ENCODE measurements around the gene AMZ1.

Gene AMZ1

DNA sequence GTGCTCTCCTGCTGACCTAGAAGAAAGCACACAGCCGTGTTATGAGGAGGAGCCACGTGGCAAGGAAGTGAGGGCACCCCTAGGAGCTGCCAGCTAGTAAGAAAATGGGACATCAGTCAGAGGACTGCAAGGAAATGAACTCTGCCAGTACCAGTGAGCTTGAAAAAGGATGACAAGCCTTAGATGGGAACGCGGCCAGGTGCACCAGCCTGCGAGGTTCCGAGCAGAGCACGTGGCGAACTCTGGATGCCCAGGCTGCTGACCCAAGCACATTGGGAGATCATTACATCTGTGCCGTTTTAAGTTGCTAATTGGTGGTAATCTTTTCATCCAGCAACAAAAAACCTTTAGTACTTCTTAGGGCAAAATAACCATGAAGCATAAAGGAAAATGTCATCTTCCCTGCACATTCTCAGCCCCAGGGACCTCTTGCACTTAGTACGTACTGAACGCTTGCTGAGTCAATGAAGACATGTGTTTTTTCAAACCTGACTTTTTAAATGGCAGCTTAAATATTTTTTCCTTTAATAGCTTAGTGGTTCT is 69.4 kb downstream of the AMZ1 start:
- no peak for DNase-seq

DNA sequence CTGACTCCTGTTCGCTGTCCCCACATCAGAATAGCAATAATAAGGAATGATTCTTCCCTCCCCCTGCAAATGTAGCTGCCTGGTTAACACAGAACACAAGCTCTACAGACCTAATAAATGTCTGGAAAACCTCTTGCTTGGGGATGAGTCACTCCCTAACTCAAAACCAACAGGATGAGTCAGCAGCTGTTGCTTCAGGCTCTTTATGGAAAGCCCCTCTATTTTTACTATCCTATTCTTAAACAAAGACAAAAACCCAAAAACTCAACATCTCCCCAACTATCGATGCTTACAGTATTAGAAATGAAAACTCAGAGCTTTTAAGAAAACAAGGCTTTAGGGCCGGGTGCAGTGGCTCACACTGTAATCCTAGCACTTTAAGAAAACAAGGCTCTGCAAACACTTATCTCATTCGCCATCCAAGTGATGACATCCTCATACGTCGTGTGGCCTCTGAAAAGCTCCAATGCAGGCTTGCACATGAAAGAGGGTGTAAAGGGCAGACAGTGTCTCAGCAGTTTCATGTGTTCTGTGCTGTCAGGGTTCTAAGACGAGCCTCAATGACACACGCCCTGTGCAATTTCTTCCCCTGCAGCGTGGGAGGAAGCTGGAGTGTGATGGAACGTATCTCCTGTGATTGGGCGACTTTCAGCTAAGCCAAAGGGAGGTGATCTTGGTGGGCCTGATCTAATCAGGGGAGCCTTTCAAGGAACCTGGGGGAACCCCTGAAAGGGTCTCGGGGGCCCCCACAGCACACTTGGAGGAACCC is 70.1 kb downstream of the AMZ1 start:
- DNase-seq = peak; percentile 71

DNA sequence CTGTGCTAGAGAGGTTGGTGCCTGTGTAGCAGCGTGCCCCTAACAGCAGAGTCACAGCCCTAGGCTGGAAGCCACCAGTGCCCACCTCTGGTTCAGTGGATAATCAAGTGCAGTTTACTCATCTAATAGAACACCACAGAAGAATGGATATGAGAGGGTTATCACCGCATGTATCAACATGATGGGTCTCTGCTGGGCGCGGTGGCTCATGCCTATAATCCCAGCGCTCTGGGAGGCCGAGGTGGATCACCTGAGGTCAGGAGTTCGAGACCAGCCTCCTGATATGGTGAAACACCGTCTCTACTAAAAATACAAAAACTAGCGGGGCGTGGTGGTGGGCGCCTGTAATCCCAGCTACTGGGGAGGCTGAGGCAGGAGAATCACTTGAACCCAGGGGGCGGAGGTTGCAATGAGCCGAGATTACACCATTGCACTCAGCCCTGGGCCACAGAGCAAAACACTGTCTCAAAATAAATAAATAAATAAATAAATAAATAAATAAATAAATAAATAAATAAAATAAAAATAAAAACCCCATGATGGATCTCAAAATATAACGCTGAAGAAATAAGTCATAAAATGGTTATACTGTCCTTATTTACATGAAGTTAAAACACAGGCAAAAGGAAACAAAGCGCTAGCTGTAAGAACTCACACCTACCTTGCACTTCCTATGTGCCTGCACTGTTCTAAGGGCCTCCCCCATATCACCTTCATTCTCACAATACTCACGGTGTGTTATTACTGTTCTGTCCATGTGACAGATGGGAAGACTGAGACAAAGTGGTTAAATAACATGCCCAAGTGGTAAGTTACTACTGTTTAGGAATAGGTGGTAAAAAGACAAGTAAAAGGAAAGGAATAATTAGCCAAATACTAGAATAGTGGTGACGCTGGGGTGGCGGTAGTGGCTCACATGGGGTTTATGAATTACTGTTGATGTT is 70.9 kb downstream of the AMZ1 start:
- no peak for DNase-seq

DNA sequence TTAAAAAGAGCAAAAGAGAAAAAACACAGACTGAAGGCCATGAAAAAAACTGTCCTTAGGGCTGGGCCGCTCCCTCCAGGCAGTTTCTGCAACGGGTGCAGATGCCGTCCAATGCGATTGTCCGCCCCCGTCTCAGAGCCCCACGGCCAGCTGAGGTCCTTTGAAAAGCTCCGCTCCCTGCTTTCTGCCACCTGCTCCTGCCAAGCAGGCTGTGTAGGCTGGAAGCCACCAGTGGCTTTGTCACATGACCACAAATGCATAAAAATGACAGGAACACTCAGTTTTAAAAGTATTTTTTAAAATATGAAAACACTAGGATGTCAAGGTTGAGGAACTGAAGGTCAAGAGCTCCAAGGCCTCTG is 71.7 kb downstream of the AMZ1 start:
- no peak for DNase-seq

DNA sequence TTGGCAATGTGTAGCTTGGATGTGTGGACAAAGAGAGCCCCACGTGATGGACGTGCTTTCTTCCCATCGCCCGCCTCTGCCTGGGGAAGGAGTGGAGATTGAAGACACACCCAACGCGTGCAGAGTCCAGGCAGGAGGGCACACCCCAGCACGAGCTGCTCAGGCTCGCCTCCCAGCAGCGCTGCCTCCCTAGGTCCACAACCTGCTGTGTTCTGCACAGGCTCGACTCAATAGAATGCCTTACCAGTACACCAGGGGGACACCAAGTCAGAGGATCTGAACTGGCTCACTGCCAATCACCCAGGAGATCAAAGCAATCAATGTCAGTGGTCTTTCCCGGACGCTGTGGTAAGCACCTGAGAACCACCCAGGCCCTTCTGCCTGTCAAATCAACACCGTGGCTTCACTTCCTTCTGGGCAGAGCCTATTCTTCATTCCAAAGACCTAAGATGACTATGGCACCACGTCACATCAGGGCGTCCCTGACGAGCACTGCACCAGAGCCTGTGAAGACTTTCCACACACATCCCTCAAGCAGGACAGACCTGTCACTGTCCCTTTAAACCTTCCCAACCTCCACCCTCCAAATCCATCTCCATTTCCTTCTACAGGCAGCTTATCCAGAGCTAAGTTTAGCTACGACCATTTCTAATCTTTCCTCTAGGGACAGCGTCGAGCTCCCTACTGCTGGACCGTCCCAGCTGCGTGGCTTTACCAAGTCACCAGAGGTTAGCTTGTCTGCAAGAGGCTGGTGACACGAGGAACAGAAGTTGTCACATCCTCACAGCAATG is 72.3 kb downstream of the AMZ1 start:
- DNase-seq = peak; percentile 36

DNA sequence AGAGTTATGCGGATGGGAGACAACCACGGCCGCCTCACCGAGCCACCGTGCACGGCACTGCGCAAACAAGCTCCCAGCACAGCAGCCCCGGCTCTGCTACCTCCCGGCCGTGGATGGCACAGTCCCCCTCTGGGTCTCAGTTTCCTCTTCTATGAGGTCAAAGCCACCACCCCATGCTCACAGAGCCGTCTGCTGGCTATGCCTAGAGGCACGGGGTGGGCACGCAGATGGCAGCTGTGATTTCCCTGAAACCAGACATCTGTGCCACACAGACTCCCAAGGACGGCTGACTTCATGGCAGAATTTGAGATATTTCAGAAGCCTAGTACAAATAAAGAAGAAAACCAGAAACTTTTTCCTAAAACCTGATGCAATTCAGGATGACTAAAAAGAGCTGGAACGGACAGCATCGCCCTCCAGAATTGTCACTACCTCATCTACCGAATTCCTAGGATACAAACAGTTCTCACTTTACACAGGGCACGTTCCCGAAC is 73.2 kb downstream of the AMZ1 start:
- no peak for DNase-seq

DNA sequence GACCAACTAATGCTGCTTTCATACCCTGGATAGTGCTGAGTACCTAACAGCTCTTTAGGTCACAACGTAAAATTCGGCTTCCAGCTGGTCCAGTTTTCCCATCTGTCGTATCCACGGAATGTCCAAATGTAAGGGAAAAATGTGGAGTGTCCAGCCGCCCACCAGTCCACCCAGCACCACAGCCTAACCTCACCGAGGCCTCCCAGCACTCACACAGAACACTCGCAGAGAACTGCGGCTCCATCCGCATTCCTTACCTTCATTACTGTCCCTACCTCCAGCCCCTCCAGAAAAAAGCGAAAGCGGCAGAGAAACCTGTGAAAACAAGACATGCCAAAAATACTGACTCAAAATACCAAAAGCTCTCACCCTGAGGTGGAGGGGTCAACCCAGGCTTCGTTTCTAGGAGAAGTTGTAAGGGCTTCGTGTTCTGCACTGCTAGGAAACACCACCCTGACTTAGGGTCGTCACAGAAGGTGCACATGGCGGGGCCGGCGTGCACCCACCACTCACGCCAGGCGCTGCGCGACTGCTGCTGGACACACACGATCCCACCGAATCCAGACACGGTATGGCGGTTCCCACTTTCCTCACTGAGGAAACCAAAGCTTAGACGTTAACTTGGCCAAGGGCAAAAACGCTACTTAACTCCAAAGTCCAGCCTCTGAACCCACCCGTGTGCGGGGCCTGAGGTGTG is 73.9 kb downstream of the AMZ1 start:
- no peak for DNase-seq

DNA sequence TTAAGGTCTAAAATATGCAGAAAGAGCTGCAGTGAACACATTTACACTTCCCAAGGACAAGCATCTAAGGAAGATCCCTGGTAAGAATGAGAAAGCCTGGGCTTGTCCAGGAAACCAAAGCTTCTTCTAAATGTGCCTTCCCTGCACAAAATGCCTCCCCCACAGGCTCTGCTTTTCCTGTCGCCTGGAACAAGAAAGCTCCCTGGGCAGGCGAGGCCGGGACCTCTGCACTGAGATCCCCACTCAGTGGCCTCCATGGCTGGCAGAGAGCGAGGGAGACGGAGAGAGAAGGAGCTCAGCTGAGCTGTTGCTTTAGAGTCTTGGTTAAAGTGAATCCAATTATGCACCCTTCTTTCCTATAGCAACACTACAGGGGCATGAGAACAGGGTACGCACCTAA is 75.6 kb downstream of the AMZ1 start:
- no peak for DNase-seq

DNA sequence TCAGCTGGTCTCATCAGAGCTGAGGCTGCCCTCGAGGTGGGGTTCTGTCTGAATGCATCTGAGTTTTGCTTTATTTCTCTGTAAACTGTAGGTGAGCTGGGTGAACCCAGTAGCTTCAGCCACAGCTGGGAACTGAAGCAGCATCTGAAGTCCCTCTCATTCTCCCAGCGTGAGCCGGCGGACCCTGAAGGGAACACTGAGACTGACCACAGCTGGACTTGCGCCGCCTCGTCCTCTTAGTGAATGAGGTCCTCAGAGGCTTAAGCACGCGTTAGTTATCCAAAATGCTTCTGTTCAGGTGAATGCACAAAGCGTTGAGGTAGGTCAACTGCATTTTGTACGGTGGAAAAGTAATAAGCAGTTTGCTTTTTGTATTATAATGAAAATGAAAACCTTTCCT is 76.6 kb downstream of the AMZ1 start:
- no peak for DNase-seq

Measured in CD4-positive, alpha-beta T cell treated with Interleukin-15 for 1 hour (primary cell).